ENCODE measurements around the gene SND1.

Gene SND1

DNA sequence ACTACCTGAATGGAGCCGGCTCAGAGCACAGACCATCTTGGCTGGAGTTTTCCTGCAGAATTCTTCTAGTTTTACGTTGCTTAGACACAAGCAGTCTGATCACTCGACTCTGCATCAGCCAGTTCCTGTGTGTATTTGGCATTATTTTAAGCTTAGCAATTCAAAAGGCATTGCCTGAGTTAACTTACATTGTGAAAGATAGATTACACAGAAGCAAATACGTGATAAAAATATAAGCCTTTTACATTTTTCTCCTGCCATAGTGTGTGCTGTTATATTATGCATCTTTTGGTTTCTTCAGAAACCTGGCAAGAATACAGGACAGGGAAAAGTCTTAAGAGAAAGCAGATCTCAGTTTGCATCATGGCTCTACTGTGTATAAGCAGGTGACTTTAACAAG, 281.2 kb downstream of the SND1 start:
- no peak for DNase-seq (ENCODE audit: low read depth)

DNA sequence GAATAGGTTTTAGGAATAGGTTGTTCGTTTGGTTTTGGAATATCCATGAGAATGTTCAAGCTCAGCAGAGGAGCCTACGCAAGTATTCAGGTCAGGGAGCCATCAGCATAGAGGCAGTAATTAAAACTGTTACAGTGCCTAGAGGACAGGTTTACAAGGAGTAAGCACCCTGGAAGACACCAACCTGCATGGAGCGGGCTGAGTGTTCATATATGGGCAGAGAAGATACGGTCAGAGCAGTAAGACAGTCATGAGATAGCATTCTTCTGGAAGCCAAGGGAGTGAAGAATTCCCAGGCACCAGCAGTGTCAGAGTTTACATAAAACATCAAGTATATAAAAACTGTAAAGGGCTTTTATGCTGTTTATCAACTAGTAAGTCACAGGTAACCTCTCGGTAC, 282.7 kb downstream of the SND1 start:
- no peak for DNase-seq (ENCODE audit: low read depth)

DNA sequence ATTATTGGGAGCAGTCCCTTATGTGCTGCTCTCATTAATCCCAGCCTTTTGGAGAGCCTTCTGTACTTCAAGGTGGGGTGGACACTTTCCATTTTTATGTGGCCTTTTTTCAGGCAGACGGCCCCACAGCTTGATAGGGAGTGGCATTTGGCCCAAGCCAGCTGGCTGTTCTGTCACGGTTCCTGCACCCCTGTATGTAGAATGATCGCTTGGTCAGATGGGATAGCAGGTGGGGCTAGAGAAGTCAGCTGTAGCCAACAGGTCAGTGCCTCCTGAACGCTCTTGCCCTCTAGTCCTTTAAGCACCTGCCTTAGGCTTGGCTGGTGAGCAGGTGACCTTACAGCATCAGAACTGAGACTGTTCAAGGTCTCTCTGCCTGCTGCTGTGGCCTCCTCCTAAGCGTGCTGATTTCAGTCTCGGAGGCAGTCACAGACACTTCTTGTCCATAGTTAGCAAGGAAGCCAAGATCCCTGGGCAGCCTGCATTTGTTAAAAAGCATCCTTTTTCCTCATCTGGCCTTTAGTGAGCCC, 283.9 kb downstream of the SND1 start:
- DNase-seq (ENCODE audit: low read depth) = no peak

DNA sequence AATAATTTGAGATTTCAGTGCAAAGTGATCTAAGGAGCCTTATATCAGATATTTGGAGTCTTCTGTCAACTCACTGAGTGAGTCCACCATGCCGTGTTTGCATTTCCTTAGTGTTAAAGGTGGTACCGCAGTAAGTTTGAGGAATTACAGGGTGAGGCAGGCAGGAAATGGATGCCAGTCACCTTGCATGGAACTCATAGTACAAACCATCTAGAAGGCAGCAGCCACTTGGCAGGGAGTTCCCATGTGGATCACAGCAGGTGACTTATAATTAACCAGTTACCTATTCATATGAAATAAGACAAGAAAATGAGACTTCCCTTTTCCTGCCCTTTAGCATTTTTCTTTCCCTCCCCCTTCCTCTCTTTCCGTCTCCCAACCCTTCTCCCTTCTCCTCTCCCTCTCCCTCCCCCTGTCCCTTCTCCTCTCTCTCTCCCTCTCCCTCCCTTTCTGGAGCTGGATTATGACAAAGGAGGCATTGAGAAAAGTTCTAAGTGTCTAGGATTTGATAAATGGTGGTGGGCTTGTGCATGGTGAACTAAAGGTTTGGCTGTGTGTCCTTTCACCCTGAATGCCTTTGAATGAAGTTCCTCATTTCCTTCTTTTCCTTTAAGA, 285.2 kb downstream of the SND1 start:
- no peak for DNase-seq (ENCODE audit: low read depth)

DNA sequence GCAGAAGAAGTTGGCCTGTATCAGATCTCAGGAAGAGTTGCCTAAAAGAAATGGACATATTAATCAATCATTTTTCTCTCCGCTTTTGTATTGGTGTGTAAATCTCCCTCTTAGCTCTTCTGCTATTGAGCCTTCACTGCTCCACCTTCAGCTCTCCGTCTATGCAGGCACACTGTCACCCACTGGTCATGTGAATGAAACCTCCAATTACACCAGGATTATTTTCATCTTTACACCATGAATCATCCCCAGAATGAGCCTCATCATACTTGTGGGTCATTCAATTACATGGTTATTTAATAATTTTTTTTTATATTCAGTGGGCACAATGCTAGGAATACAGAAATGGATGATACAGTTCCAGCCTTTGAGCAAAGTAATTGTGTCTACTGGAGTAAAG, 286.6 kb downstream of the SND1 start:
- DNase-seq (ENCODE audit: low read depth) = no peak

DNA sequence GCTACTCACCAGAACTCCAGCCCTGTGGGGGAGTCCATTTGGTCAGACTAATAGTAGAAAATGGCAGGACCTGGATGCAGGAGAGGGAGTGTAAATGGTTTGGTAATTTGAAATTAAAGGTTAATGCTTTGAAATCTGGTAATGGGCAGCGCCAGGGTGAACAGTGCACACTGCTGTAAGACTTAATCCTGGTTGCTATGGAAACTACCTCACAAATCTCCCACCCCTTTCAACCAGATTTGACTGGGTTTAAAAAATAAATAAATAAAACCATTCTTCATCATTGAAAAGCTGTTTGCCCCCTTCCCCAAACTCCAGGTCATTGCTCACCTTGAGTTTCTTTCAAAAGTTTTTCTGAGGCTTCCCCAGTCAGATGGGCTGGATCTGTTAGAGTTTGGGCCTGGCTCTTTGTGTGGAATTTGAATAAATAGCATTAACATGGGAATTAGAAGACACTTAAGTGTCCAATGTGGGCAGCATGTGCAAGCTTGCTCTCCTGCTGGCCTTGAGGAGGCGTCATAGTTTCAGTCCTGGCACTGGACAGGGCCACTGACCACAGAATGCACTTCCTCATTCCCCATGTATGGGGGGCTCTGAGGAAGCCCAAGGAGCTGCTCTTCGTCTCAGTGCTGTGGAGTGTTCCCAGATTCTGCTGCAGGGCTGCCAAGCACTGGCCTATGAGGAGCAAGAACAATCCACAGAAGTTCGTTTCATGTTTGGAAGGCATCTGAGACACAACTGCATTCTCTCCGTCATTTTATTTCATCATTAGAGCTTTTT, 288.6 kb downstream of the SND1 start:
- no peak for DNase-seq (ENCODE audit: low read depth)

DNA sequence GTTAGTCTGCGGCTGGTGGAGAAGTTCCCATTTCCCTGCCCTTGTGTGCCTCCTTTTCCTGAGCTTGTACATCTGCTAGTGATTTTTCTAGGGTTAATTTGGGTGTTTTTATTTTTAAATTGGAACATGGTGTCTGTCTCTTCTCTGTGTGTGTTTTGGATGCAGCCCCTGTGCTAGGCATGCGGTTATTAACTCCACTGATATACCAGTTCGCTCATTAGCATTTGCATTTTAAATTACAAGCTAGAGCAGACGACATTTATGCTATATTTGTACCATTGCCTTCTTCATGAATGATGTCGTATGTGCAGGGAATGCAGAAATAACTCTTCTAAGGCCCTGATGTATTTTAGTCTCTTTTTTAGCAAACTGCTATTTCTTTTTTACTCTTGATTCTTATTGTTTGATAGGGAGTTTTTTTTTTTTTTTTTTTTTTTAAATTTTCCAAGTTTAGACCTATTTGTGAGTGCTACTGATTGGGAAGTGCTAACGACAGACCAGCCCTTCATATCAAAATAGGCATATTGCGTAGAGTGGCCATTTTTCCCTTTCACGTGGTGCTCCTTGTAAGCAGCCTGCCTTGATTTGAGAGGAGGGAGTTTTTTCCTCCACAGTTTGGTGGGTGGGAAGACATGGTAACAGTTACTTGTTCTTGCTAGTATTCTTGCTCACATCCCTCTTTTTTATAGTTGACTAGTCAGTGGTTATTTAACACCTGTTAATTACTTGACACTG, 289.6 kb downstream of the SND1 start:
- DNase-seq (ENCODE audit: low read depth) = no peak

DNA sequence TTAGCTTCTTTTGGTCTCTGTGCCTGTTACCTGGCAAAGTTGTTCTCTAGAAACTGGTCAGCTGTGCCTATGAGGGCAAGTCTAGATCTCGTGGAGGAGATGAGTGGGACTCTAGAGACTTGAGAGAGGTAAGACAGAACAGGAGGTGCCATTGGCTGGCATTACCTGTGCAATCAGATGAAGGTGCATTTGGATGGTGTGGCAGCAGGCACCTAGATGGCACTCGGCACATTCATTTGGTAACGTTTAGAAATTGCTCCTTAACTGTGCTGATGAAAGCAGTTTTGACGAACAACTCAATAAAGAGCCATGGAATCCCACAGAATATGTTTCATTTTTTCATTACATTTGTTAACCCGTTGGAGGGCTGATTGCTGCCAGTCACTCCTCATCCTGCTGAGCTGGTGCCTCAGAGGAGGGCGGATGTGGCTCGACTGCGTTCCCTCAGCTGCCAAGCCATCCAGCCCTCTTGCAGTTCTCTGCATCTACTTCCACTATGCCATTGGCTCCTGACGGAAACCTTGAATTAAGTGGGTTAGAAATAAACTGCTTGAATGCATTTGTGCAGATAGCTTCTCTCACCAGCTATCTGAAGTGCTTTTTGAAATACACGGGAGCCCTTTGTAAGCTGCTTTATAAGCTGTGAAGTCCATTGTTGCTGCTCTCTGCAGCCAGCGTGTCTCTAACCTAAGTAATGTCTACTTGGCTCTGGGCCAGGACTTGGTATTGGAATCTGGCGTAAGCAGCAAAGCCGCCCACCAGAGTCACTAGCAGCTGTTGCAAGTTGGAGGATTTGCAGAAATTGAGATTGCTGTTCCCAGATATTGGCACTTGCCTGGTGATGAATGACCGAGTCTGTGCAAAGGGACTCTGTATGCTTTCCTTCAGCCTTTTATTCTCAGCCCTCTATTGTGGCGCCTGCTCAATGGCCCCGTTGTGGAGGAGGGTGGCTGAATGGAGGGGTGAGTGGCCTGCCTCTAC, 291.8 kb downstream of the SND1 start:
- no peak for DNase-seq (ENCODE audit: low read depth)

DNA sequence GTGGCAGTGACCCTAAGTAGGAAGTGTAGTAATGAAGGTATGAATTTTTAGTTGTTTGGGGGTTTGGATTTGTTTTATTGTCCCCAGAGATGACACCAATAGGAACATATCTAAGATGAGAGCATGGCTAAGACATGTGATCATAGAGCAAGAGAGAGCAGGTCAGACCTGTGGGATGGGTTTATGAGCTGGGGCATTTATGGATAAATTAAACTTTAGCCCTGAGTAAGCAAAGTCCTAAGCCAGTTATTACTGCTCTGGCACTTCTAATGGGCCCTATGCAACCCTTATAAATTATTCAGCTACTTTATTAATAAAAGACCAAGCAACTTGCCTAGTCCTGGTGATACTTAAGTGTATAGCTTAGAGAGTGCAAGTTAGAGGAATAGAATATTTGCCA, 294.1 kb downstream of the SND1 start:
- no peak for DNase-seq (ENCODE audit: low read depth)

DNA sequence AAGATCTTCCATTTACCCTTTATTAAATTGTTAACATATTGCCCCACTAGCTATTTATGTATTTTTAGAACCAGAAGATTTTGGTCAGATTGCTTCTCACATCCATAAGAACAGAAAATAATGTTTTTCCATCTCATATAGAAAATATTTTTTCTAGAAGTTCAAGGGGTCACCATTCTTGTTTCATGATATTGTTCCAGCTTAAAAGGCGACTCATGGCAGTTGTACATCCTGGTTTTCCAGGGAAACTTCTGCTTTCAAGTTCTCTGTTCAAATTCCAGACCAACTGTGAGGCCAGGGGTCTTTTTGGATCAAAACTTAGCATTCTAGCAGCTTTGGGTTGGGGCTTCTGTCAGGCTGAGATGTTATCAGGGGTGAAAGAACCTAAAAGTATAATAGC, 294.9 kb downstream of the SND1 start:
- no peak for DNase-seq (ENCODE audit: low read depth)

DNA sequence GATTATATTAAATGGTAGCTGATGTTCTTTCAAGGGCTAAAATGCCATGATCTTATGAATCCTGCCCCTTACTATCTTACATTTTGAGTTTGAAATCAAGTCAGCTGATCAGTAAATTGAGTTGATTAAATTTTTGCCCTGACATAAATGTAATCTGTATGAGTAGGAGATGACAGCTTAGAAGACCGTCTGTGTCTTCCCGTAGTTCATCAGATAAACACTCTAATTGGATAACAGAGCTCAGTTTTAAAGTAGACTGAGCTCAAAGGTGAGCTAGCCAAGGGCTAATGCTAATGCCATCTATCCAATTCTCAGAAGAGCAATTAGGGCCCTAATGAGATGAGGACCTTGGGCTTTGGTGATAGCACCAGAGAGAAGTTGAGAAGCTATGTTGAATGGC, 296.3 kb downstream of the SND1 start:
- DNase-seq (ENCODE audit: low read depth) = no peak

DNA sequence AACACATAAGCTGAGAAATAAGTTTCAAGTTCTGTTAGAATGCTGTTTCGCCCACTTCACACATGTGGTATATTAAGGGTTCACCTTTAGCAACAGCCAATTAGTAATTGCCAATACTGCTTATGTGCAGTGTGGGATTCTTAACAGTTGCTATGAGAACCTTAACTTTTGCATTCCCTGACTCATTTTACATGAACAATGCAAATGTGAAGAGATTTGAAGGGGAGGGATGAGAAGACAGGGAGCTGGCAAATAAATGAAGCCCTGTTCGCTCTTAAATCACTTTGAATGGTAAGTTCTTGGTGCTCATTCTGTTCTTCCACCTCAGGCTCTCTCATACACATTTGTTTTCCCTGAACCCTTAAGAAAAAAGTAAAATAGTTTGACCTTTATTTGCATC, 296.9 kb downstream of the SND1 start:
- no peak for DNase-seq (ENCODE audit: low read depth)

DNA sequence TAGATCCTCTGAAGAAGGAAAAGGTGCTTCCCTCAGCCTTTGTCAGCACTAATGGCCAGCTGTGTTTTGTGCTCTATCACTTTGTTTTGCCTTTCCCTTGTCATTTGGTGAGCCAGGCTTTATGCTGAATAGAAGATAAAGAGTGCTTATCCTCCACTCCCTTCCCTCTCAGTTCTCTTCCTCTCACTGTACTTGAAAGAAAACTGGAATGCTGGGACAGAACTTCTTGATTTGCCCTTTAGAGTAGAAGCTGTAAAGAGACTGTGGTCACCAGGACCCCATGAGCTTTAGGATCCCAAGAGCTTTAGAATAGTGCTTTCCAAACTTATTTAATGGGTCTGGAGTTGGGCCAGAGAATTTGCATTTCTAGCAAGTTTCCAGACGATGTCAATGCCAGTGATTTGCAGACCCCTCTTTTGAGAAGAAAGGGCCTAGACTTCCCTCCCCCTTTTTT, 297.8 kb downstream of the SND1 start:
- no peak for DNase-seq (ENCODE audit: low read depth)

DNA sequence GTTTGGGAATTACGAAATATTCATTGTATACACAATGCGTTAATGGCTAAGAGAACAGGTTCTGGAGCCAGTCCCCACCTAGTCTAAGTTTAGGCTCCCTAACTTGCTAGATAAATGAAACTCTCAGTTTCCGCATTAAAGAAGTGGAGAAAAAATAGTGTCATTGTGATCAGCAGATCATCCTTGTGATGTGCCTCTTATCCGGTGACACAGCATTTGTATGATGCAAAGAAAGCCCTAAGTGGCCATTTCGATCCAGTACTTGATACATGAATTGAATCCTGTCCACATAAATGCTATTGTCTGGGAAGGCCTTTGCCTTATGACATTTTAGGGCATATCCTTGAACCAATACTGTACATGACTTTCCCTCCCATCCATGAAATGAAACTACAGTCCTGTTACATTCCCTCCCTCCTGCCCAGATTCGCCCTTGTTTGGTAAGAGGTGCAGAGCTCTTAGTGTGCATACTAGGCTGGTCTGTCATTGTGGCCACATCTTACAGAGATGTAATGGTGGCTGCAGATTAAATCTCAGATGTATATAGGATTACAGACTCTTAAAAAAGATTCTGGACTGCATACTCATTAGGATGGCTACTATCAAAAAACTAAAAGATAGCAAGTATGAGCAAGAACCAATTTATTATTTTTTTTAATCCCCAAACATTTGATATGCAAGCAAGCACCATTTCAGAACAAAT, 298.4 kb downstream of the SND1 start:
- no peak for DNase-seq (ENCODE audit: low read depth)

DNA sequence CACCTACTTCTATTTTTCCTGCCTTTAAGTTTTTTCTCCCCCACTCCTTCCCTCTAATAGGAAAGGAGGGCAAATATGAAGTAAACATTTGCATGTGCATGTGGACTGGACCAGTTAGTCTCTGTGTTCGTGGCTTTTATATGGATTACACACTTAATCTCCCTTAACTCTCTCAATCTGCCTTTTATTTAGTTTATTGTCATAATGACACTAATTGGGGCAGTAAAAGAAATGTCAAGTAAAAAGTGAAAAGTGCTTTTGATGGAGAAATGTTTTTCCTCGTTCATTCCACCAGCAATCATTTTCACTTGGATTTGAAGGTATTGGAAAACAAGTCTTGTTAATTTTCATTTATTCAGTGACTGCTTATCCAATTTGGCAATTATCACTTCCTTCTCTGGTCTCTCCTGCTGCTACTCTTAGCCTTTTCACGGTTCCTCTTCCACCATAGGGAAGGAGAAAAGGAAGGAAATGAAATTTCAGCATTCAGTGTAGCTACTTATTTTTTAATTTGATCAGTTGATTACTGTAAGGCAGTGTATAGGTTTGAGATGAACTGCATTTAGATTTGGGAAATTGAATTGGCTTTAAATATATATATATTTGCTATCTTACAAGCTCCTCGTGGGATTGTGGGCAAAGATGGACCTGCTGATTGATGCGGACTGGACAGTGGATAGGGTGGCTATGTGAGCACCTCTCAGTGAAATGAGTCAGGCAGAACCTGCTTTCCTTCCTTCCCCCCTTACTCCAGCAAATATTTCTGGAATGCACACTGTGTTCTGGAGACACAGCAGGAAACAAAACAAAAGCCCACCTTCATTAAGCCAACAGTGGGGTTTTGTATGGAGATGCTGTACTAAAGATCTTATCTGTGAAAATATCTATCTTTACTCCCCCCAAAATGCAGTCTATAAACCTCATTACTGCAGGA, 301.7 kb downstream of the SND1 start:
- no peak for DNase-seq (ENCODE audit: low read depth)

DNA sequence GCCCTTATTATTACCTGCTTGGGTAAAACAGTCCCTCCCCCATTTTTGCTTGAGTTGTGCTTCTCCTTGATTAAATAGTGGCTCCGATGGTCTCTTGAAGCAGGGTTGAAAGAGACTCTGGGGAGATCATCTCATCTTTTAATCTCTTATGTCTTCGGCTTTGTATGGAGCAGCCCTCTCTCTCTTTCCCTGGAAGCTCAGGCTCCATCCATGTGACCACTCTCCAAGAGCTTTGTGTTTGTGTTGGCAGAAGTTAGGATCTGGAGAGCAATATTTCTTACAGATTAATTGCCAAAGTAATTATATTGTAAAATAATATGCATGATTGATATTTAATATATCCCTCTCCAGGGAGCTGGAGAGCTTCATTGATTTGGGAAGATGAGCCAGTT, 302.4 kb downstream of the SND1 start:
- no peak for DNase-seq (ENCODE audit: low read depth)

DNA sequence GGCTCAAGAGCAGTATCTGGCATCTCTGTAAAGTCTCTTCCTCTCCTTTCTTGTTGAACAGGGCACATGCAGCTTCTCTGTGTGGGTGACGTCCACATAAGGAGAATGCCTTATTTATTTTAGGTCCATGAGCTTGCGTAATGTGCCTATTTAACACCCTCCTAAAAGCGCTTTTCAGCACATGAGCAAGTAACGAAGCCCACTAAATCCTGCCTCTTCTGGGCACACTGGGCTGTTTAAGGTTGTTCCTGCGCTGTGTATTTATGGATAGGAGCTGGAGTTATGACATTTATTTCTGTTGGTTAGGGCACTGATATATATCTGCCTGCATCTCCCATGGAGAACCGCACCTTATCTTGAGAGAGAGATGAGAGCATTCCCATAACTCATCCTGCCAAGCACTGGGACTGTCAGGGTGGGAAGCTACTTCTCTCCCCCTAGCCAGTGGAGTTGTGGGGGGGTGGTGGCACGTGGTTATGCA, 303.1 kb downstream of the SND1 start:
- no peak for DNase-seq (ENCODE audit: low read depth)

DNA sequence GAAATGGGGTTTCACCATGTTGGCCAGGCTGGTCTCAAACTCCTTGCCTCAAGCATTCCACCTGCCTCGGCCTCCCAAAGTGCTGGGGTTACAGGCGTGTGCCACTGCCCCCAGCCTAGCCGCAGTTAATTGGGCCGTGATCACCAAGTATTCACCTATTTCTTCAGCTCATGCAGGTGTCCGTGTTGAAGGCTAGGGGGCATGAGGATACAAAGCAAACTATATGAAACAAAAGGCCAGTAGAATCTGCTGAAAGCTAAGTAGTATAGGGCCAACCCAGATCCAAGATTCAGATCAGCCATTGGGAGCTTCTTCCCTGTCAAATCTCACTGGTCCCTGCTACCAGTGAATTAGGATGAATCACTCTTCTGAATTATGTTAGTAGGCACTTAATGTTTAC, 305.9 kb downstream of the SND1 start:
- DNase-seq (ENCODE audit: low read depth) = no peak

DNA sequence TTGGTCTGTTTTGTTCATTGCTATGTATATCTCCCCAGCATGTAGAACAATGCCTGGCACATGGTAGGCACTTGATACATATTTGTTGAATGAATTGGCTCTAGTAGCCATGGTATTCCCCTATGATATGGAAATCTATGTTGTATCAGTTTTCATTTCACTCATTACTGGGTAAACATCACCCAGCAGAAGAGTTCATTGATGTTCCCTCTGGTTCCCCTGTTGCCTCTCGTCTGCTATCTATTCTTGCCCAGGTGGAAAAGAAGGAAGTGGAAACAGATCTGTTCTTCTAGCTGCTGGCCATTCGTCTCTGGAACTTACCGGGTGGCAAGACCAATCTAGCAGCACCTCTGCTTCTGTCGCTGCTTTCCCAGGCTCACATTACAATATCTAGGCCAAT, 307.8 kb downstream of the SND1 start:
- DNase-seq (ENCODE audit: low read depth) = no peak
